Peyer's patch (tissue), 4 donors: Measurements from ENCODE around the gene TBXA2R. TPM values are rescaled to one million over a fixed set of nuclear protein-coding genes. Genes with fewer than 3 reads are reported as not detected.

ENCODE experiments used
- DNase-seq, 3 donors: peaks; one replicate each; pipeline ENCODE4 v3.0.0-alpha.2; 2017 to 2019
- H3K27ac ChIP-seq, 4 donors: fragments of 200-600 bp; sonication (generic); one replicate each; pipeline ENCODE4 v1.5.1; 2016 to 2019
- H3K27me3 ChIP-seq, 2 donors: fragments of 200-600 bp; sonication (generic); one replicate each; pipeline ENCODE4 v1.5.1; 2019
- H3K36me3 ChIP-seq, 3 donors: fragments of 200-600 bp; sonication (generic); one replicate each; pipeline ENCODE4 v1.5.1; 2016 to 2019
- H3K4me1 ChIP-seq, 4 donors: fragments of 200-600 bp; sonication (generic); one replicate each; pipeline ENCODE4 v1.5.1; 2016 to 2019
- H3K4me3 ChIP-seq, 4 donors: fragments of 200-600 bp; sonication (generic); 1 replicate in 3 of 4; 2 replicates in 1 of 4; pipeline ENCODE4 v1.5.1; 2016 to 2019; ENCODE audit warnings: mild to moderate bottlenecking in 1 of 4
- H3K9me3 ChIP-seq, 4 donors: fragments of 200-600 bp; sonication (generic); one replicate each; pipeline ENCODE4 v1.5.1; 2016 to 2019; ENCODE audit warnings: mild to moderate bottlenecking in 1 of 4
- CTCF ChIP-seq, 6 experiments: fragments of 450-650 bp in 4 of 6; fragments of 200-600 bp in 2 of 6; sonication (generic) in 1 of 6; IDR thresholded peaks; one replicate each; pipeline ENCODE4 v1.5.1; 2017 to 2019; ENCODE audit warnings: antibody characterized with exemption in 6 of 6, mild to moderate bottlenecking in 3 of 6, moderate library complexity in 1 of 6
- POLR2A ChIP-seq, 2 donors: fragments of 450-650 bp; IDR thresholded peaks; one replicate each; pipeline ENCODE4 v1.5.1; 2017; ENCODE audit warnings: antibody characterized with exemption in 2 of 2, mild to moderate bottlenecking in 2 of 2, moderate library complexity in 2 of 2
- total RNA-seq, 4 donors: library from RNA; depleted of rRNA; stranded (reverse); fragments of >200 nt; gene quantifications; one replicate each; pipeline ENCODE4 v1.1.0, GENCODE V29; 2016

Gene TBXA2R
- total RNA-seq, 4 donors from 2014 or later = 0.80 to 5.0 (median 1.6) TPM; not detected in 1

- Histone ChIP-seq H3K36me3 (peaks cover 0 to 17% (median 0%) of the 10 kb centered on the region in 3 donors), H3K27ac (peak overlapping the region; percentile 55 to 74 (median 70)), H3K27me3 (no peaks in the 10 kb centered on the region), H3K9me3 (no peaks in the 10 kb centered on the region), H3K4me3 (peak overlapping the region; percentile 41 to 57 (median 48)), H3K4me1 (peaks cover 0 to 40% (median 23%) of the 10 kb centered on the region in 4 donors)
- DNase-seq = no peak
- no peak for TF ChIP-seq CTCF (IDR thresholded peaks at IDR 0.05)
- TF ChIP-seq POLR2A (IDR thresholded peaks at IDR 0.05) = no peak
These were observed 816 bp upstream of the TBXA2R start for GRCh38 chr19:3607303-3608078.

GRCh38 chr19:3606174-3606689, 443 bp downstream of the TBXA2R start:
- H3K27ac ChIP-seq = peak overlapping the region; percentile 55 to 74 (median 70)

GRCh38 chr19:3605770-3606169, 905 bp downstream of the TBXA2R start:
- no peaks in the 10 kb centered on the region for H3K27me3 ChIP-seq
- no peak for DNase-seq
- peaks cover 0 to 40% (median 23%) of the 10 kb centered on the region in 4 donors for H3K4me1 ChIP-seq
- H3K9me3 ChIP-seq = no peaks in the 10 kb centered on the region
- TF ChIP-seq POLR2A (IDR thresholded peaks at IDR 0.05) (no peak), CTCF (IDR thresholded peaks at IDR 0.05) (no peak)
- peak overlapping the region in 3 of 4 donors; percentile 68 to 74 (median 71) for H3K27ac ChIP-seq
- H3K4me3 ChIP-seq = peak overlapping the region in 3 of 4 donors; percentile 46 to 57 (median 49)
- H3K36me3 ChIP-seq = no peaks in the 10 kb centered on the region

More at GRCh38 chr19:3606174-3606689, 443 bp downstream of the TBXA2R start:
- Histone ChIP-seq H3K4me1 (peaks cover 0 to 40% (median 23%) of the 10 kb centered on the region in 4 donors), H3K36me3 (peaks cover 0 to 4% (median 0%) of the 10 kb centered on the region in 3 donors), H3K4me3 (peak overlapping the region; percentile 41 to 57 (median 48)), H3K9me3 (no peaks in the 10 kb centered on the region), H3K27me3 (no peaks in the 10 kb centered on the region)
- TF ChIP-seq POLR2A (IDR thresholded peaks at IDR 0.05) (no peak), CTCF (IDR thresholded peaks at IDR 0.05) (no peak)
- peak; percentile 54 to 81 (median 79) for DNase-seq

- Histone ChIP-seq H3K27ac (peak overlapping the region in 2 of 4 donors; percentile 21 to 55), H3K27me3 (no peaks in the 10 kb centered on the region), H3K4me3 (peak overlapping the region in 1 of 4 donors; percentile 57)
These were observed 1.3 kb downstream of the TBXA2R start for GRCh38 chr19:3605361-3605760.

GRCh38 chr19:3604987-3605343, 1.7 kb downstream of the TBXA2R start:
- Histone ChIP-seq H3K4me1 (peaks cover 0 to 40% (median 23%) of the 10 kb centered on the region in 4 donors), H3K27ac (peak overlapping the region in 3 of 4 donors; percentile 21 to 71 (median 55)), H3K27me3 (no peaks in the 10 kb centered on the region), H3K4me3 (no peak overlapping the region), H3K36me3 (no peaks in the 10 kb centered on the region), H3K9me3 (no peaks in the 10 kb centered on the region)
- peak in 1 of 3 donors; percentile 33 for DNase-seq
- no peak for TF ChIP-seq POLR2A (IDR thresholded peaks at IDR 0.05)
- TF ChIP-seq CTCF (IDR thresholded peaks at IDR 0.05) = no peak

More at GRCh38 chr19:3605361-3605760, 1.3 kb downstream of the TBXA2R start:
- TF ChIP-seq CTCF (IDR thresholded peaks at IDR 0.05) = no peak
- TF ChIP-seq POLR2A (IDR thresholded peaks at IDR 0.05) = no peak
- Histone ChIP-seq H3K4me1 (peaks cover 0 to 40% (median 23%) of the 10 kb centered on the region in 4 donors), H3K9me3 (no peaks in the 10 kb centered on the region), H3K36me3 (no peaks in the 10 kb centered on the region)
- DNase-seq = no peak
